K562 (cell line): ENCODE data around the gene ZNF440. TPM values are rescaled to one million over a fixed set of nuclear protein-coding genes. Genes with fewer than 3 reads are reported as not detected.
A peak's percentile ranks its signal among the peaks of the same experiment; 100 is the strongest.

ENCODE experiments used
- ARID3B ChIP-seq: fragments of 250-450 bp; sonication (Bioruptor Pico); IDR thresholded peaks from 2 replicates; pipeline ENCODE4 v1.4.0; 2020; ENCODE audit warnings: borderline replicate concordance
- DEAF1 ChIP-seq: fragments of 450-650 bp; formaldehyde crosslinking; IDR thresholded peaks from 2 replicates; pipeline ENCODE4 v1.4.0; 2020; ENCODE audit warnings: mild to moderate bottlenecking, moderate library complexity
- EP300 ChIP-seq: IDR thresholded peaks from 2 replicates; pipeline ENCODE4 v1.6.1; 2012; ENCODE audit warnings: low read length, improper control_type of control experiment
- FOXJ2 ChIP-seq: fragments of 200-800 bp; sonication (Bioruptor generic); IDR thresholded peaks from 2 replicates; pipeline ENCODE4 v1.6.1; 2016; ENCODE audit warnings: missing genetic modification characterization, missing compliant biosample characterization
- FOXK2 ChIP-seq, 2 experiments: fragments of 450-650 bp; IDR thresholded peaks in 1 of 2; conservative IDR thresholded peaks in 1 of 2; 2 replicates each; pipeline ENCODE4 v1.6.1; 2016; ENCODE audit warnings: low read depth in 2 of 2, mild to moderate bottlenecking in 1 of 2
- GATA2 ChIP-seq: sonication (generic); formaldehyde crosslinking; IDR thresholded peaks from 2 replicates; pipeline ENCODE4 v1.4.0; 2020; ENCODE audit warnings: mild to moderate bottlenecking, missing genetic modification reagents
- L3MBTL2 ChIP-seq: fragments of 450-650 bp; IDR thresholded peaks from 2 replicates; pipeline ENCODE4 v1.6.1; 2016; ENCODE audit warnings: mild to moderate bottlenecking, moderate library complexity
- NONO ChIP-seq, 2 experiments: fragments of 200-400 bp in 1 of 2; fragments of 450-650 bp in 1 of 2; formaldehyde crosslinking in 1 of 2; IDR thresholded peaks; 2 replicates each; pipeline ENCODE4 v1.6.1; 2017; ENCODE audit warnings: low read depth in 2 of 2, mild to moderate bottlenecking in 2 of 2, moderate library complexity in 2 of 2, low read length in 1 of 2
- POLR3G ChIP-seq: IDR thresholded peaks from 2 replicates; pipeline ENCODE4 v1.6.1; 2011; ENCODE audit not compliant: insufficient read length, insufficient replicate concordance; ENCODE audit errors: extremely low read depth
- RBM39 ChIP-seq: fragments of 200-400 bp; formaldehyde crosslinking; optimal IDR thresholded peaks from 2 replicates; pipeline ENCODE3; 2018; ENCODE audit warnings: low read depth, low read length
- SMAD4 ChIP-seq: fragments of 250-450 bp; sonication (Bioruptor Pico); conservative IDR thresholded peaks from 2 replicates; pipeline ENCODE4 v1.8.0; 2021; ENCODE audit warnings: inconsistent platforms, mild to moderate bottlenecking, moderate library complexity
- SMARCA4 ChIP-seq: fragments of 450-650 bp; IDR thresholded peaks from 2 replicates; pipeline ENCODE4 v1.6.1; 2016
- TRIM24 ChIP-seq, 2 experiments: fragments of 450-650 bp; IDR thresholded peaks; 2 replicates each; pipeline ENCODE4 v1.6.1; 2016
- VEZF1 ChIP-seq: fragments of 200-800 bp; sonication (Bioruptor generic); IDR thresholded peaks from 2 replicates; pipeline ENCODE4 v1.6.1; 2017; ENCODE audit warnings: missing genetic modification characterization, missing compliant biosample characterization
- ZBTB7A ChIP-seq: IDR thresholded peaks from 2 replicates; pipeline ENCODE4 v1.6.1; 2011; ENCODE audit warnings: low read depth, mild to moderate bottlenecking, low read length, moderate library complexity, borderline replicate concordance; ENCODE audit not compliant: control insufficient read depth
- polyA plus RNA-seq, 8 experiments: library from polyadenylated mRNA; depleted of rRNA in 4 of 8; stranded (reverse) in 5 of 8; unstranded in 3 of 8; fragments of >200 nt; fragmentation: Nextera tagmentation in 2 of 8; fragmentation: Illumina TruSeq in 1 of 8; extraction: Ambion mirVana in 2 of 8; extraction: Trizol in 1 of 8; gene quantifications; 2 replicates each; pipeline versions ENCODE4 v1.2.1 to v1.2.3, GENCODE V29; 2011 to 2014; ENCODE audit warnings: inconsistent platforms in 1 of 8, missing spikeins in 1 of 8
- total RNA-seq, 7 experiments: library from RNA; depleted of rRNA in 6 of 7; stranded (reverse); fragments of >200 nt in 6 of 7; fragmentation: Illumina TruSeq in 2 of 7; extraction: Trizol in 2 of 7; gene quantifications; 2 replicates each; pipeline versions ENCODE4 v1.2.1 to v1.2.3, GENCODE V29; 2011 to 2021; ENCODE audit warnings: low replicate concordance in 1 of 7
- TF ChIP-seq, protein P1 (sequence below): fragments of 450-650 bp; formaldehyde crosslinking; IDR thresholded peaks from 2 replicates; pipeline ENCODE4 v1.4.0; 2020; ENCODE audit warnings: mild to moderate bottlenecking, mixed read lengths
- TF ChIP-seq, protein P2 (sequence below): fragments of 450-650 bp; IDR thresholded peaks from 2 replicates; pipeline ENCODE4 v1.6.1; 2016
- TF ChIP-seq, protein P3 (sequence below): sonication (generic); formaldehyde crosslinking; IDR thresholded peaks from 2 replicates; pipeline ENCODE4 v1.8.0; 2022; ENCODE audit warnings: mild to moderate bottlenecking, missing genetic modification reagents

The ZNF440 gene
- total and polyA plus RNA-seq, 9 of the 15 experiments (the other 6 are each of a cell fraction or from before 2014, with no cell fraction given) = 5.9 to 32.6 (median 13.4) TPM

- no peak for TF ChIP-seq DEAF1
- TF ChIP-seq ARID3B (CRISPR knock-in tag) = no peak
- TF ChIP-seq SMARCA4 = peak; percentile 66
- TF ChIP-seq TRIM24 (IDR thresholded peaks at IDR 0.05) = 0 out of 4 replicates have a peak, but pooled peaks of 1 of the 2 experiments have one; percentile 9
- TF ChIP-seq ZBTB7A = peak; percentile 32; the same call in 1 of the 2 replicates
- no peak for TF ChIP-seq NONO (IDR thresholded peaks at IDR 0.05; ENCODE audit: low read depth in 2 of 2, low read length in 1 of 2)
- TF ChIP-seq FOXJ2 (tag) = no peak
- TF ChIP-seq, protein P1, sequence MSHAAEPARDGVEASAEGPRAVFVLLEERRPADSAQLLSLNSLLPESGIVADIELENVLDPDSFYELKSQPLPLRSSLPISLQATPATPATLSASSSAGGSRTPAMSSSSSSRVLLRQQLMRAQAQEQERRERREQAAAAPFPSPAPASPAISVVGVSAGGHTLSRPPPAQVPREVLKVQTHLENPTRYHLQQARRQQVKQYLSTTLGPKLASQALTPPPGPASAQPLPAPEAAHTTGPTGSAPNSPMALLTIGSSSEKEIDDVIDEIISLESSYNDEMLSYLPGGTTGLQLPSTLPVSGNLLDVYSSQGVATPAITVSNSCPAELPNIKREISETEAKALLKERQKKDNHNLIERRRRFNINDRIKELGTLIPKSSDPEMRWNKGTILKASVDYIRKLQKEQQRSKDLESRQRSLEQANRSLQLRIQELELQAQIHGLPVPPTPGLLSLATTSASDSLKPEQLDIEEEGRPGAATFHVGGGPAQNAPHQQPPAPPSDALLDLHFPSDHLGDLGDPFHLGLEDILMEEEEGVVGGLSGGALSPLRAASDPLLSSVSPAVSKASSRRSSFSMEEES (CRISPR knock-in tag) = no peak
- no peak for TF ChIP-seq RBM39
- TF ChIP-seq EP300 = peak; percentile 15; the same call in 1 of the 2 replicates
- TF ChIP-seq POLR3G = no peak
- TF ChIP-seq, protein P2, sequence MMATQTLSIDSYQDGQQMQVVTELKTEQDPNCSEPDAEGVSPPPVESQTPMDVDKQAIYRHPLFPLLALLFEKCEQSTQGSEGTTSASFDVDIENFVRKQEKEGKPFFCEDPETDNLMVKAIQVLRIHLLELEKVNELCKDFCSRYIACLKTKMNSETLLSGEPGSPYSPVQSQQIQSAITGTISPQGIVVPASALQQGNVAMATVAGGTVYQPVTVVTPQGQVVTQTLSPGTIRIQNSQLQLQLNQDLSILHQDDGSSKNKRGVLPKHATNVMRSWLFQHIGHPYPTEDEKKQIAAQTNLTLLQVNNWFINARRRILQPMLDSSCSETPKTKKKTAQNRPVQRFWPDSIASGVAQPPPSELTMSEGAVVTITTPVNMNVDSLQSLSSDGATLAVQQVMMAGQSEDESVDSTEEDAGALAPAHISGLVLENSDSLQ = peak; percentile 64
- no peak for TF ChIP-seq FOXK2 (conservative IDR thresholded peaks at IDR 0.05 in 1 of 2, IDR thresholded peaks at IDR 0.05 in 1 of 2; ENCODE audit: low read depth in 2 of 2)
- TF ChIP-seq GATA2 (CRISPR knock-in tag) = no peak; the same call in 1 of the 2 replicates
- 0 out of 2 replicates have a peak, but pooled peaks have one; percentile 23 for TF ChIP-seq SMAD4
- TF ChIP-seq VEZF1 (CRISPR knock-in tag) = peak; percentile 44
- TF ChIP-seq, protein P3, sequence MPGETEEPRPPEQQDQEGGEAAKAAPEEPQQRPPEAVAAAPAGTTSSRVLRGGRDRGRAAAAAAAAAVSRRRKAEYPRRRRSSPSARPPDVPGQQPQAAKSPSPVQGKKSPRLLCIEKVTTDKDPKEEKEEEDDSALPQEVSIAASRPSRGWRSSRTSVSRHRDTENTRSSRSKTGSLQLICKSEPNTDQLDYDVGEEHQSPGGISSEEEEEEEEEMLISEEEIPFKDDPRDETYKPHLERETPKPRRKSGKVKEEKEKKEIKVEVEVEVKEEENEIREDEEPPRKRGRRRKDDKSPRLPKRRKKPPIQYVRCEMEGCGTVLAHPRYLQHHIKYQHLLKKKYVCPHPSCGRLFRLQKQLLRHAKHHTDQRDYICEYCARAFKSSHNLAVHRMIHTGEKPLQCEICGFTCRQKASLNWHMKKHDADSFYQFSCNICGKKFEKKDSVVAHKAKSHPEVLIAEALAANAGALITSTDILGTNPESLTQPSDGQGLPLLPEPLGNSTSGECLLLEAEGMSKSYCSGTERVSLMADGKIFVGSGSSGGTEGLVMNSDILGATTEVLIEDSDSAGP (CRISPR knock-in tag) = no peak
- TF ChIP-seq L3MBTL2 = peak; percentile 67
Measured at GRCh38 chr19:11821474-11822109, 7.5 kb downstream of the ZNF440 start (continued).
